ENCODE data around the gene PHF21B.

- no peak for TF ChIP-seq CTCF (IDR thresholded peaks at IDR 0.05)
- no peak for TF ChIP-seq POLR2A (IDR thresholded peaks at IDR 0.05)
Measured at GRCh38 chr22:44893731-44894080, 116.1 kb downstream of the PHF21B start.
